CD4-positive, alpha-beta T cell treated with Interleukin-2 at 100 ng/mL for 4 hours (primary cell): ENCODE results near the gene CTAG2.
"Not testable (repeated sequence)": the region's sequence is repeated elsewhere in the genome, so short reads cannot be mapped to it uniquely, and the experiment has no call there.

Experiments
- DNase-seq: peaks from one replicate; pipeline ENCODE4 v3.0.0-alpha.2; 2020; ENCODE audit warnings: low spot score

The CTAG2 gene

DNA sequence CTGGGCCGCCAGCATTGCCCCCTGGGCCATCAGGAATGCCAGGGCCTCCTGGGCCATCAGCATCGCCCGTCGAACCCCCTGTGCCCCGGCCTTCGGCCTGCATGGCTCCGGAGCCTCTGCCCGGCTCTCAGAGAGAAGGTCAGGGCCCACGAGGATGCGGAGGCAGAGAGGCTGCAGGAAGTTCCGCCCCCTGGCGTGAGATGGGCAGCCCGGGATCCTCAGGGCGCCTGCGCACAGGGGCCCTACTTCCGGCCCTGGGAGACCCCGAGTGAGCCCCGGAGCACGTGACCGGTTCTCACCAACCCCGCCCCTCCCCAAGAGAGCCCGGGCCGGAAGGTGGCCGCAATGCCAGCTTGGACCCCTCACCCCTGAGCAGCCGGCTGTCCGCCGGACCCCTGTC is at the start of gene CTAG2:
Gene CTAG2, minus strand, starts transcription at position 167 of the 400 bp plus-strand sequence. Its CDS starts 64 bp downstream, at position 103.
- DNase-seq: not testable (repeated sequence)

DNA sequence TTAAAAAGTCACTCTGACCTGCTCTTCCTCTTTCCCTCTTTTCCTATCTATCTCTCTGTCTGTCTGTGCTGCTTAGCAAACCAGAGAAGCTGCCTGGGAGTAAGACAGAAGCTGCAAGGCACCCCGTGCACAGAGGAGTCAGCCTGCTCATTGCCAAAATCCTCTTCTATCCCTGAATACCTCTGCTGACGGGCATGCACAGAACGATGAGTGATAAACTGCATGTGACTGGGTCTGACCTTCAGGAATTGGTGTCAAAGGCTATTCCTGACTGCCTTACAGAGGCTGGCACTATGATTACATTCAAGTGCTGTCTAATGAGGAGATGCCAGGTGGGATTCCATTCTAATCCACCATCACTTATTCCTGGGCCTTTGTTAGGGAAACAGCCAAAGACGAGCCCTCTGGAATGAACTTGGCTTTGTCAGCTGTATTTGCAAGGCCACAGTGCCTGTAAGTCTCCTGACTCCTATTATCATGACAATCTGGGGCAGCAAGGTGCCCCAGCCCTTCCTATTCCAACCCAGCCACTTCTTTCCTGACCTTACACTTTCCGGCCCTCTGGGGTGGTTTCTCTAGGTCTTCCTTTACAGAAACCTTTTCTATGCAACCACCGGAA is 45.4 kb upstream of the CTAG2 start:
- DNase-seq: no peak

- no peak for DNase-seq
These were observed 43.3 kb upstream of the CTAG2 start for GRCh38 chrX:154696676-154697045.

DNA sequence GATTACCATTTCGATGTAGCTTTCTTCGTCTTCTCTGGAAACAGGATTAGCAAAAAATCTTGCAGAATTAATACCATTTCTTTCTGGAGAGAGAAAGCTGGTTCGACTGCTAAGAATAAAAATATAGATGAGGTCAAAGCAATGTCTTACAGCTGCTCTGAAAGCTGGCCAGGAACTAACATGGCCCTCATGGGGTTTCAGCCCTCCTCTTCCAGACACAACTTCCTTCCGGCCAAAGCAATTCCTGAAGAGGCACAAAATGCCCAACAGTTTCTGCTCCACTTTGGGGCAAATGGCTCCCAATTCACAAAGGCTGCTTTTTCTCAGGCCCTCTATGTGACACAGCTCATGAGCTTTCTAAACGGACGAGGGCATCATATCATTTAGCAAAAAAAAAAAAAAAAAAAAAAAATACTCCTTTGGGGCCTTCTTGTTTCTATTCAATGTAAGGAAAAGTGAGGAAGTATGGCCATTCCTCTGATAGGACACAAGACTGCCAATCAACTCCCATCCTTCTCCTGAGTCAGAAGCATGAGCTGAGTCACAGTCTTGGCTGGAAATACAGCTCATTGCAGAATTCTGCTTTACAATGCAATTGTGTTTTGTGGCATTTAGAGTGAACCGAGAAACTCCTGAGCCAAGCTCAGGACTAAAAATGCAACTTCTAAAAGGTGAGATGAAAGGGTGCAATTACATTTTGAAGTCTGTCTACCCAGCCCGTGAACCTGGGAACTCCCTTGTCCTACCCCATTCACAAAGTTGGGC is 42.7 kb upstream of the CTAG2 start:
- no peak for DNase-seq

- DNase-seq: no peak
These were observed 40.0 kb upstream of the CTAG2 start for GRCh38 chrX:154693394-154693793.

- not testable (repeated sequence) for DNase-seq
These were observed 37.1 kb upstream of the CTAG2 start for GRCh38 chrX:154690438-154690837.

DNA sequence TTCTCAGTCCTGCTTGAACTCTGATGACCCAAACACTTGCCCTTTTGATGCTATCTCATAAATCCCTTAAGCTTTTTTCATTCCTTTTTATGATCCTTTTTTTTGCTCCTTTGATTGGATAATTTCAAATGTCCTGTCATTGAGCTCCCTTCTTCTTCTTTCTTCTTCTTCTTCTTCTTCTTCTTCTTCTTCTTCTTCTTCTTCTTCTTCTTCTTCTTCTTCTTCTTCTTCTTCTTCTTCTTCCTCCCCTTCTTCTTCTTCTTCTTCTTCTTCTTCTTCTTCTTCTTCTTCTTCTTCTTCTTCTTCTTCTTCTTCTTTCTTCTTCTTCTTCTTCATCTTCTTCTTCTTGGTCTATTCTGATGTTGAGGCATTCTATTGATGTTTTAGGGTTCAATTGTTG is 18.7 kb upstream of the CTAG2 start:
- DNase-seq: not testable (repeated sequence)

- not testable (repeated sequence) for DNase-seq
These were observed 17.5 kb upstream of the CTAG2 start for GRCh38 chrX:154670848-154671247.

DNA sequence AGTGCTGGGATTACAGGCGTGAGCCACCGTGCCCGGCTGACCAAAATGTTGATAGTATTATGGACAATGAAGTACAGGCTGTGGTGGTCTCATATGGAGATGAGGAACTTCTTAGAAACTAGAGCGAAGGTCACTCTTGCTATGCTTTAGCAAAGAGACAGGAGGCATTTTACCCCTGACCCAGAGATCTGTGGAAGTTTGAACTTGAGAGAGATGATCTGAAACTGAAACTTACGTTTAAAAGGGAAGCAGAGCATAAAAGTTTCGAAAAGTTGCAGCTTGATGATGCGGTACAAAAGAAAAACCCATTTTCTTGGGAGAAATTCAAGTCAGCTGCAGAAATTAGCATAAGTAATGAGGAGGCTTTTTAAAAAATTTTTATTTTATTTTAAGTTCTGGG is 8.5 kb upstream of the CTAG2 start:
- no peak for DNase-seq

DNA sequence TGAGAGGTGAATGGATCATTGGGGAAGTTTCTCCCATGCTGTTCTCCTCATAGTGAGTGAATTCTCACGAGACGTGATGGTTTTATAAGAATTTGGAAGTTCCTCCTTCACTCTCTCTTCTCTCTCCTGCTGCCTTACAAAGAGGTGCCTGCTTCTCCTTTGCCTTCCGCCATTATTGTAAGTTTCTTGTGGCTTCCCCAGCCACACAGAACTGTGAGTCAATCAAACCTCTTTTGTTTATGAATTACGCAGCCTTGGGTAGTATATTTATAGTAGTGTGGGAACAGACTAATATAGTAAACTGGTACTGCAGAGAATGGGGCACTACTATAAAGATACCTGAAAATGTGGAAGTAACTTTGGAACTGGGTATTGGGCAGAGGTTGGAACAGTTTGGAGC is 7.8 kb upstream of the CTAG2 start:
- DNase-seq: no peak

- no peak for DNase-seq
These were observed 7.2 kb upstream of the CTAG2 start for GRCh38 chrX:154660541-154660940.

DNA sequence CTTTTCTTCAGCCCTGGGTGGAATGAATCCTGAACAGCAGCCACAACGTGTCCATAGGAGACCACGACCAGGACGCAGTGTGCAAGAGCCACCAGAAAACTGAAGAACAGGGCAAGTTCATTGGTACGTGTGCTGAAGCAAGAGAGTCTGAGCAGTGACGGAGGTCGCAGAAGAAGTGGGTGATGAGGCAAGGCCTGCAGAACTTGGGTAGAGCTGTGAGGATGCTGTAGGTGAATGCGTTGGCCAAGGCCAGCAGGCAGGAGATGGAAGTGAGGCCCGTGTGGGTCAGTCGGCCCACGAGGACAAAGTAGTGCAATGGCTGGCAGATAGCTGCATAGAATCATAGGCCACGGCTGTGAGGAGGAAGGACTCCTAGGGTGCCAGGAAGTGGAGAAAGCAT is 5.6 kb upstream of the CTAG2 start:
- DNase-seq: no peak

DNA sequence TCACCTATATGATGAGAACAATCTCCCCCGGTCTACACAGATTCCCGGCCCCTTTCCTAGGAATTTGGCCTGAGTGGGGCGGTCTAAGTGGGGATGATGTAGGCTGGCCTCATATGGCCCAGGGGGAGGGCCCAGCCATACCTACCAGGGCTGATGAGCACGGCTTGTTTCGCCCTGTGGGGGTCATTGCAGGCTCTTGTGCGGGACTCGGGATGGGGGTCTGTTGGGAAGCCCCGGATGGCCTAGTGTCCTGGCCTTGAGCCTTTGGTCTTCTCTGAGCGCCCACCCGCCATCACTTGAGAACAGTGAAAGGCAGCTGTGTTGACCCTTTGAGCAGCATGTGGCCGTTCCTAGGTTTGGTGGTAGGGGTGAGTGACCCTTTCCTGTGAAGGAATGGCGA is 4.8 kb upstream of the CTAG2 start:
- no peak for DNase-seq

GRCh38 chrX:154657226-154657805 is 3.9 kb upstream of the CTAG2 start:
- no peak for DNase-seq

GRCh38 chrX:154655786-154656185 is 2.4 kb upstream of the CTAG2 start:
- no peak for DNase-seq

- DNase-seq: no peak
These were observed 2.0 kb upstream of the CTAG2 start for GRCh38 chrX:154655346-154655745.

- no peak for DNase-seq
These were observed 1.5 kb upstream of the CTAG2 start for GRCh38 chrX:154654925-154655324.

GRCh38 chrX:154654372-154654771 is 993 bp upstream of the CTAG2 start:
- no peak for DNase-seq

GRCh38 chrX:154653048-154653401 is 354 bp downstream of the CTAG2 start:
- DNase-seq: no peak

DNA sequence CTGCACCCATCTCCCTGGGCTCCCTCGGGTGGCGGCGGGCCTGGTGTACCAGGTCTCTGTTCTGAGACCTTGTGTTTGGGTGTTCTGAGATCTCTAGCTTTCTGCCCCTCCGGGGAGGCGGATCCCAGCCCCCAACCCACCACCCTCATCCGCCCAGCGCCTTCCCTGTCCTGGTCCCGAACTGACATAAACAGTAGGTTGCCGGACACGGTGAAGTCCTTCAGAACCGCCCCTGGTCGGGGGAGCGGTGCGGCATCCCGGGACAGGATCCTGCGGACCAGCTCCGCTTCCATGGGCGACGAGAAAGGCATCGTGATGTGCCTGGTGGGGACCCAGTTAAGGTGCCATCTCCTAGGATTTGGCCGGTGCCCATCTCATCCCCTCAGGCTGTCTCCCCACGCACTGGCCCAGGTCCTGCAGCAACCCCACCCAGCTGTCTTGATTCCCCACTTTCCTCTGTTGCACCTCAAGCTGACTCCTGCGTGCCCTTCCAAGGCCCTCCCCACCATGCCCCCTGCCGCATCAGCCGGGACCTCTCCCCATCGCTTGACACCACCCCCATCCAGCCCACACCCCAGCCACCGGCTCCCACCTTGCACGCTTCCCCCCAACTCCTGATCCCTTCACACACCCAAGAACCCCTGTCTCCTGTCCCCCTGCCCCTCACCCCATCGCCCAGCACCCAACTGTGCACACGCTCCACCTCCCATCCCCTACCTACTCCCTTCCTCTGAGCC is 900 bp downstream of the CTAG2 start:
- DNase-seq: no peak

GRCh38 chrX:154650221-154650510 is 3.2 kb downstream of the CTAG2 start:
- no peak for DNase-seq

- DNase-seq: no peak
These were observed 3.7 kb downstream of the CTAG2 start for GRCh38 chrX:154649503-154650220.
